Neuronal stem cell (in vitro differentiated cells): ENCODE results near the gene HERC4.

ENCODE experiments used
- DNase-seq: peaks from one replicate; pipeline ENCODE4 v3.0.0-alpha.2; 2013; ENCODE audit warnings: low spot score
- H2AFZ ChIP-seq: one replicate; pipeline ENCODE4 v1.6.1; 2013; ENCODE audit warnings: mild to moderate bottlenecking, low read length, inconsistent platforms
- H2AK5ac ChIP-seq: 2 replicates; pipeline ENCODE4 v1.6.1; 2013; ENCODE audit warnings: low read depth, mild to moderate bottlenecking, inconsistent platforms, low read length, moderate library complexity, mixed read lengths
- H2BK120ac ChIP-seq: 2 replicates; pipeline ENCODE4 v1.6.1; 2013; ENCODE audit warnings: low read depth, mild to moderate bottlenecking, inconsistent platforms, low read length, moderate library complexity, mixed read lengths
- H2BK12ac ChIP-seq: one replicate; pipeline ENCODE4 v1.6.1; 2013; ENCODE audit warnings: low read length, inconsistent platforms
- H2BK15ac ChIP-seq: 2 replicates; pipeline ENCODE4 v1.6.1; 2013; ENCODE audit warnings: mild to moderate bottlenecking, low read length, inconsistent platforms, mixed read lengths
- H2BK5ac ChIP-seq: one replicate; pipeline ENCODE4 v1.6.1; 2013; ENCODE audit warnings: inconsistent platforms, mild to moderate bottlenecking, low read length, moderate library complexity
- H3K14ac ChIP-seq: one replicate; pipeline ENCODE4 v1.6.1; 2013; ENCODE audit warnings: low read length, inconsistent platforms
- H3K18ac ChIP-seq: 2 replicates; pipeline ENCODE4 v1.6.1; 2013; ENCODE audit warnings: low read length, inconsistent platforms
- H3K23ac ChIP-seq: 2 replicates; pipeline ENCODE4 v1.6.1; 2013; ENCODE audit warnings: low read depth, mild to moderate bottlenecking, mixed read lengths, low read length, inconsistent platforms; ENCODE audit not compliant: poor library complexity
- H3K27ac ChIP-seq: replicated peaks from 3 replicates; pipeline ENCODE4 v1.5.1; 2013; ENCODE audit warnings: low read length, inconsistent platforms
- H3K27me3 ChIP-seq, 3 experiments: 2 replicates each; pipeline ENCODE4 v1.6.1; 2013; ENCODE audit warnings: low read length in 3 of 3, mild to moderate bottlenecking in 2 of 3, inconsistent platforms in 1 of 3, low read depth in 1 of 3, mixed read lengths in 1 of 3, moderate library complexity in 1 of 3; ENCODE audit not compliant: control insufficient read depth in 3 of 3, insufficient read depth in 3 of 3
- H3K36me3 ChIP-seq, 2 donors: replicated peaks in 1 of 2; 2 replicates each; pipeline ENCODE4 v1.6.1; 2013; ENCODE audit warnings: low read length in 2 of 2; ENCODE audit not compliant: control insufficient read depth in 2 of 2, insufficient read depth in 2 of 2
- H3K4ac ChIP-seq: 2 replicates; pipeline ENCODE4 v1.6.1; 2013; ENCODE audit warnings: inconsistent platforms, mild to moderate bottlenecking, low read length, moderate library complexity
- H3K4me1 ChIP-seq, 2 donors: 1 replicate in 1 of 2; 2 replicates in 1 of 2; pipeline ENCODE4 v1.6.1; 2013; ENCODE audit warnings: low read length in 2 of 2, low read depth in 1 of 2; ENCODE audit not compliant: control insufficient read depth in 2 of 2, insufficient read depth in 1 of 2
- H3K4me2 ChIP-seq: one replicate; pipeline ENCODE4 v1.6.1; 2013; ENCODE audit warnings: mild to moderate bottlenecking, low read length, inconsistent platforms; ENCODE audit not compliant: insufficient read depth, poor library complexity, severe bottlenecking
- H3K4me3 ChIP-seq, 2 donors: 2 replicates each; pipeline ENCODE4 v1.5.1; 2013; ENCODE audit warnings: low read length in 2 of 2, mild to moderate bottlenecking in 2 of 2, inconsistent platforms in 1 of 2, moderate library complexity in 1 of 2
- H3K79me1 ChIP-seq: one replicate; pipeline ENCODE4 v1.6.1; 2013; ENCODE audit warnings: low read depth, mild to moderate bottlenecking, inconsistent platforms, low read length, moderate library complexity
- H3K9ac ChIP-seq: one replicate; pipeline ENCODE4 v1.6.1; 2013; ENCODE audit warnings: mild to moderate bottlenecking, low read depth, low read length, inconsistent platforms; ENCODE audit not compliant: poor library complexity
- H3K9me3 ChIP-seq, 2 donors: replicated peaks in 1 of 2; 2 replicates each; pipeline versions ENCODE3 to v1.6.1; 2013; ENCODE audit warnings: low read length in 2 of 2, mild to moderate bottlenecking in 2 of 2, inconsistent platforms in 1 of 2, low read depth in 1 of 2, mixed read lengths in 1 of 2, moderate library complexity in 1 of 2; ENCODE audit not compliant: control insufficient read depth in 2 of 2, insufficient read depth in 1 of 2
- H4K8ac ChIP-seq: one replicate; pipeline ENCODE4 v1.6.1; 2013; ENCODE audit warnings: low read depth, mild to moderate bottlenecking, inconsistent platforms, low read length, moderate library complexity
- H4K91ac ChIP-seq: one replicate; pipeline ENCODE4 v1.6.1; 2013; ENCODE audit warnings: low read length, low read depth, mild to moderate bottlenecking, inconsistent platforms; ENCODE audit not compliant: poor library complexity
- WGBS, 2 donors: extraction: QIAGEN DNeasy Blood & Tissue Kit; methylation state at CpG; one replicate each; pipeline ENCODE4 v1.1.7; 2013; ENCODE audit warnings: missing lambda C conversion rate in 2 of 2, mixed read lengths in 1 of 2; ENCODE audit not compliant: insufficient read length in 2 of 2, insufficient replicate concordance in 1 of 2; ENCODE audit errors: extremely low coverage in 2 of 2; 5-methylcytosine and 5-hydroxymethylcytosine counted together

The HERC4 gene

GRCh38 chr10:68109331-68109730, 34.2 kb upstream of the HERC4 start, which contains the start of gene MYPN:
MYPN (plus strand) TSS chr10:68109488; CDS start chr10:68121439, 11,951 bp downstream.
- H3K4me1 ChIP-seq = no peaks in the 10 kb centered on the region
- H4K8ac ChIP-seq = no peak within 1 kb of the TSS
- no peaks in the 10 kb centered on the region for H3K27me3 ChIP-seq
- no peaks in the 10 kb centered on the region for H3K9me3 ChIP-seq
- no peak within 1 kb of the TSS for H3K9ac ChIP-seq
- H3K18ac ChIP-seq = no peak within 1 kb of the TSS
- H2BK5ac ChIP-seq = no peak within 1 kb of the TSS
- no peak within 1 kb of the TSS for H3K27ac ChIP-seq
- H2BK15ac ChIP-seq = no peak within 1 kb of the TSS
- no peaks in the 10 kb centered on the region for H3K79me1 ChIP-seq
- no peak within 1 kb of the TSS for H3K4me3 ChIP-seq
- H2BK120ac ChIP-seq = no peak within 1 kb of the TSS
- no peak within 1 kb of the TSS for H3K23ac ChIP-seq
- no peak within 1 kb of the TSS for H4K91ac ChIP-seq
- H3K36me3 ChIP-seq = no peaks in the 10 kb centered on the region
- WGBS, 2 donors = no CpG with 5 or more reads among the region's 3 CpGs
- no peak within 1 kb of the TSS for H3K14ac ChIP-seq
- no peak within 1 kb of the TSS for H2AFZ ChIP-seq
- no peak within 1 kb of the TSS for H3K4ac ChIP-seq
- H2BK12ac ChIP-seq = no peak within 1 kb of the TSS
- no peak within 1 kb of the TSS for H3K4me2 ChIP-seq
- H2AK5ac ChIP-seq = no peak within 1 kb of the TSS
- no peak for DNase-seq

GRCh38 chr10:68108653-68109052, 33.6 kb upstream of the HERC4 start:
- Histone ChIP-seq H3K4me3 (no peak overlapping the region), H3K14ac (no peak overlapping the region), H3K79me1 (no peaks in the 10 kb centered on the region), H4K8ac (no peak overlapping the region), H3K4ac (no peak overlapping the region), H2AK5ac (no peak overlapping the region), H2BK15ac (no peak overlapping the region), H2BK120ac (no peak overlapping the region), H3K36me3 (no peaks in the 10 kb centered on the region), H3K9me3 (no peaks in the 10 kb centered on the region), H2BK5ac (no peak overlapping the region), H3K9ac (no peak overlapping the region), H3K4me2 (no peak overlapping the region), H3K4me1 (no peaks in the 10 kb centered on the region), H3K18ac (no peak overlapping the region), H2BK12ac (no peak overlapping the region), H2AFZ (no peak overlapping the region), H3K23ac (no peak overlapping the region), H3K27ac (no peak overlapping the region), H3K27me3 (no peaks in the 10 kb centered on the region), H4K91ac (no peak overlapping the region)
- WGBS, 2 donors = no CpG with 5 or more reads among the region's 11 CpGs
- DNase-seq = no peak

GRCh38 chr10:68108051-68108450, 33.0 kb upstream of the HERC4 start:
- Histone ChIP-seq H2AK5ac (no peak overlapping the region), H3K9ac (no peak overlapping the region), H3K27me3 (no peaks in the 10 kb centered on the region), H3K14ac (no peak overlapping the region), H2AFZ (no peak overlapping the region), H3K4ac (no peak overlapping the region), H4K8ac (no peak overlapping the region), H2BK5ac (no peak overlapping the region), H3K18ac (no peak overlapping the region), H3K79me1 (no peaks in the 10 kb centered on the region), H3K27ac (no peak overlapping the region), H3K4me1 (no peaks in the 10 kb centered on the region), H2BK15ac (no peak overlapping the region), H3K4me2 (no peak overlapping the region), H3K4me3 (no peak overlapping the region), H4K91ac (no peak overlapping the region), H3K36me3 (no peaks in the 10 kb centered on the region), H3K9me3 (no peaks in the 10 kb centered on the region), H2BK120ac (no peak overlapping the region), H3K23ac (no peak overlapping the region), H2BK12ac (no peak overlapping the region)
- DNase-seq = no peak
- no CpG with 5 or more reads among the region's 3 CpGs for WGBS, 2 donors

- no peak overlapping the region for H2BK12ac ChIP-seq
- no peak overlapping the region for H3K9ac ChIP-seq
- no peak overlapping the region for H4K91ac ChIP-seq
- H3K9me3 ChIP-seq = no peaks in the 10 kb centered on the region
- no peak overlapping the region for H3K23ac ChIP-seq
- no peak overlapping the region for H3K14ac ChIP-seq
- no peaks in the 10 kb centered on the region for H3K4me1 ChIP-seq
- no peaks in the 10 kb centered on the region for H3K36me3 ChIP-seq
- no peak overlapping the region for H3K18ac ChIP-seq
- no peak overlapping the region for H3K4ac ChIP-seq
- H3K4me3 ChIP-seq = no peak overlapping the region
- no peak overlapping the region for H2BK120ac ChIP-seq
- H2AK5ac ChIP-seq = no peak overlapping the region
- H3K27me3 ChIP-seq = no peaks in the 10 kb centered on the region
- H2BK15ac ChIP-seq = no peak overlapping the region
- no peaks in the 10 kb centered on the region for H3K79me1 ChIP-seq
- no peak overlapping the region for H3K4me2 ChIP-seq
- no peak for DNase-seq
- H3K27ac ChIP-seq = no peak overlapping the region
- H4K8ac ChIP-seq = no peak overlapping the region
- H2AFZ ChIP-seq = no peak overlapping the region
- H2BK5ac ChIP-seq = no peak overlapping the region
- no CpG with 5 or more reads among the region's 1 CpG for WGBS, 2 donors
Observed at GRCh38 chr10:68107651-68108050, 32.6 kb upstream of the HERC4 start.
